Urothelium cell line (cell line): Measurements from ENCODE around the gene ARPC3.
"Not testable (repeated sequence)": the region's sequence is repeated elsewhere in the genome, so short reads cannot be mapped to it uniquely, and the experiment has no call there.

Experiments
- DNase-seq: peaks from one replicate; pipeline ENCODE4 v3.0.0; 2011; ENCODE audit warnings: low spot score, mixed read lengths
- FAIRE-seq: peaks from 2 replicates; lab custom pipeline; 2011; peaks lifted over from hg19 to GRCh38; lab: Jason Lieb, UNC

The ARPC3 gene

GRCh38 chr12:110449799-110450497 lies at the start of gene ARPC3:
ARPC3 (minus strand) TSS chr12:110450337; CDS start chr12:110450260, 77 bp downstream.
- DNase-seq (peak; percentile 89), FAIRE-seq (no peak)

- FAIRE-seq (no peak), DNase-seq (no peak)
Measured at GRCh38 chr12:110498984-110499706, 49.0 kb upstream of the ARPC3 start.

GRCh38 chr12:110475426-110475825 lies 25.3 kb upstream of the ARPC3 start:
- no peak for DNase-seq
- FAIRE-seq, result no peak

GRCh38 chr12:110468214-110469048 lies 18.3 kb upstream of the ARPC3 start, which contains the start of the genes FAM216A and GPN3:
FAM216A (plus strand) TSS chr12:110468845; CDS start chr12:110468876, 31 bp downstream.
GPN3 (minus strand) TSS chr12:110468257; CDS start chr12:110468203, 54 bp downstream.
- DNase-seq (peak; percentile 90), FAIRE-seq (no peak)

- DNase-seq (no peak), FAIRE-seq (no peak)
Measured at GRCh38 chr12:110467847-110468213, 17.7 kb upstream of the ARPC3 start.

- no peak for FAIRE-seq
- DNase-seq, result no peak
Measured at GRCh38 chr12:110466791-110467190, 16.7 kb upstream of the ARPC3 start.

- not testable (repeated sequence) for DNase-seq, FAIRE-seq
Measured at GRCh38 chr12:110465765-110466164, 15.6 kb upstream of the ARPC3 start.

- DNase-seq (no peak), FAIRE-seq (no peak)
Measured at GRCh38 chr12:110465024-110465423, 14.9 kb upstream of the ARPC3 start.

- FAIRE-seq, DNase-seq: not testable (repeated sequence)
Measured at GRCh38 chr12:110461189-110461588, 11.1 kb upstream of the ARPC3 start.

- FAIRE-seq, result no peak
Measured at GRCh38 chr12:110458756-110459155, 8.6 kb upstream of the ARPC3 start.

GRCh38 chr12:110453569-110454296 lies 3.6 kb upstream of the ARPC3 start:
- FAIRE-seq (no peak), DNase-seq (no peak)

More at GRCh38 chr12:110458756-110459155, 8.6 kb upstream of the ARPC3 start:
- DNase-seq, result no peak

- DNase-seq, result no peak
- no peak for FAIRE-seq
Measured at GRCh38 chr12:110451263-110451662, 1.1 kb upstream of the ARPC3 start.

GRCh38 chr12:110444455-110444854 lies 5.7 kb downstream of the ARPC3 start:
- DNase-seq, result no peak
- no peak for FAIRE-seq

- DNase-seq (no peak), FAIRE-seq (no peak)
Measured at GRCh38 chr12:110436231-110436630, 13.9 kb downstream of the ARPC3 start.

GRCh38 chr12:110431957-110432587 lies 18.1 kb downstream of the ARPC3 start:
- DNase-seq (no peak), FAIRE-seq (no peak)

- FAIRE-seq, result not testable (repeated sequence)
Measured at GRCh38 chr12:110429676-110430075, 20.5 kb downstream of the ARPC3 start.

GRCh38 chr12:110426406-110426805 lies 23.7 kb downstream of the ARPC3 start:
- no peak for FAIRE-seq

More at GRCh38 chr12:110429676-110430075, 20.5 kb downstream of the ARPC3 start:
- not testable (repeated sequence) for DNase-seq

GRCh38 chr12:110424237-110424636 lies 25.9 kb downstream of the ARPC3 start:
- DNase-seq (no peak), FAIRE-seq (no peak)

More at GRCh38 chr12:110426406-110426805, 23.7 kb downstream of the ARPC3 start:
- no peak for DNase-seq

- FAIRE-seq (no peak), DNase-seq (no peak)
Measured at GRCh38 chr12:110421701-110422100, 28.4 kb downstream of the ARPC3 start.

- FAIRE-seq (no peak), DNase-seq (no peak)
Measured at GRCh38 chr12:110421159-110421661, 28.9 kb downstream of the ARPC3 start.
